ENCODE data around the gene SNX8. TPM values are rescaled to one million over a fixed set of nuclear protein-coding genes. Genes with fewer than 3 reads are reported as not detected.

SNX8 gene
- polyA plus RNA-seq, 2 of the 4 experiments (the other 2 are of a cell fraction), result 21.2 to 36.3 TPM

DNA sequence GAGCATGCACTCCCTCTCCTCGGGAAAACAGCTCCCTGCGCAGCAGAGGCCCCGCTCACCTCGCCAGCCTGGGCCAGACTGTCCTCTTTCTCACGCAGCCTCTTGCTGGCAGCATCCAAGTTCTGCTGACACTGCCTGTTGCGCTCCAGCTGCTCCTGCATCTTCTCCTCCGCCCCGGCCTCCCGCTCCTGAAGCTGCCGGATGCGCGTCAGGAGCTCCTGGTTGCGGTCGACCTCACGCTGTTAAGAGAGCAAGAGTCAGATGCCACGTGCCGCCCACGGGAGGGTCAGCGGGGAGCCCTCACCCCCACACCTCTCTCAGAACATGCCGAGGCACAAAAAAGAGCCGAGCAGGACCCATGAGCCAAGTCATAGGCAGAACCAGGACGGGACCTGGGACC, 91.7 kb downstream of the SNX8 start:
- FAIRE-seq (no peak), DNase-seq (ENCODE audit: low read depth in 1 of 2, low spot score in 1 of 2) (no peak), ATAC-seq (no peak)
- ChIA-PET CTCF (interaction anchor here (0.8 to 1.1 kb wide), 2 partner anchors 13 to 644 kb away, joined by 3 read pairs; no protein-coding TSS in a partner anchor), POLR2A (no interaction called here)
- Histone ChIP-seq H3K4me2 (no peak overlapping the region), H3K4me1 (0 out of 3 replicates have a peak, but pooled peaks cover 6% of the 10 kb centered on the region), H3K4me3 (no peak overlapping the region), H3K9me3 (no peaks in the 10 kb centered on the region), H3K27ac (no peak overlapping the region)
- WGBS (ENCODE audit: missing lambda C conversion rate), result 95% methylated on average over 14 of the region's 22 CpGs
- TF ChIP-seq ZC3H11A (IDR thresholded peaks at IDR 0.05) (no peak), HOXB5 (CRISPR knock-in tag; IDR thresholded peaks at IDR 0.05) (no peak), EHMT2 (IDR thresholded peaks at IDR 0.05; ENCODE audit: low read depth) (no peak), CHD2 (IDR thresholded peaks at IDR 0.05; ENCODE audit: low read length, partially characterized antibody) (no peak), RAD21 (conservative IDR thresholded peaks at IDR 0.05 in 1 of 2, IDR thresholded peaks at IDR 0.05 in 1 of 2) (no peak), MAZ (IDR thresholded peaks at IDR 0.05; ENCODE audit: borderline replicate concordance, low read depth, low read length) (no peak), HOXA7 (CRISPR knock-in tag; IDR thresholded peaks at IDR 0.05) (no peak), POLR2AphosphoS2 (conservative IDR thresholded peaks at IDR 0.05; ENCODE audit: low read length) (no peak), JUNB (IDR thresholded peaks at IDR 0.05) (no peak), MAX (IDR thresholded peaks at IDR 0.05) (no peak), HDAC2 (IDR thresholded peaks at IDR 0.05) (no peak), JUN (IDR thresholded peaks at IDR 0.05) (no peak), NFE2L2 (conservative IDR thresholded peaks at IDR 0.05; ENCODE audit: low read length) (no peak), TFCP2L1 (CRISPR knock-in tag; IDR thresholded peaks at IDR 0.05) (no peak), EP300 (IDR thresholded peaks at IDR 0.05) (no peak), BHLHE40 (IDR thresholded peaks at IDR 0.05; ENCODE audit: low read depth, low read length) (no peak), TP53 (CRISPR knock-in tag; IDR thresholded peaks at IDR 0.05) (no peak)
- TF ChIP-seq, protein P1, sequence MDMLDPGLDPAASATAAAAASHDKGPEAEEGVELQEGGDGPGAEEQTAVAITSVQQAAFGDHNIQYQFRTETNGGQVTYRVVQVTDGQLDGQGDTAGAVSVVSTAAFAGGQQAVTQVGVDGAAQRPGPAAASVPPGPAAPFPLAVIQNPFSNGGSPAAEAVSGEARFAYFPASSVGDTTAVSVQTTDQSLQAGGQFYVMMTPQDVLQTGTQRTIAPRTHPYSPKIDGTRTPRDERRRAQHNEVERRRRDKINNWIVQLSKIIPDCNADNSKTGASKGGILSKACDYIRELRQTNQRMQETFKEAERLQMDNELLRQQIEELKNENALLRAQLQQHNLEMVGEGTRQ (IDR thresholded peaks at IDR 0.05), result no peak
- TF ChIP-seq, protein P2, sequence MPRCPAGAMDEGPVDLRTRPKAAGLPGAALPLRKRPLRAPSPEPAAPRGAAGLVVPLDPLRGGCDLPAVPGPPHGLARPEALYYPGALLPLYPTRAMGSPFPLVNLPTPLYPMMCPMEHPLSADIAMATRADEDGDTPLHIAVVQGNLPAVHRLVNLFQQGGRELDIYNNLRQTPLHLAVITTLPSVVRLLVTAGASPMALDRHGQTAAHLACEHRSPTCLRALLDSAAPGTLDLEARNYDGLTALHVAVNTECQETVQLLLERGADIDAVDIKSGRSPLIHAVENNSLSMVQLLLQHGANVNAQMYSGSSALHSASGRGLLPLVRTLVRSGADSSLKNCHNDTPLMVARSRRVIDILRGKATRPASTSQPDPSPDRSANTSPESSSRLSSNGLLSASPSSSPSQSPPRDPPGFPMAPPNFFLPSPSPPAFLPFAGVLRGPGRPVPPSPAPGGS (IDR thresholded peaks at IDR 0.05), result no peak

- 90% methylated on average over 17 of the region's 17 CpGs for WGBS (ENCODE audit: missing lambda C conversion rate)
- no peak overlapping the region for H3K4me3 ChIP-seq
- ATAC-seq (no peak), FAIRE-seq (no peak), DNase-seq (ENCODE audit: low read depth in 1 of 2, low spot score in 1 of 2) (no peak)
- H3K27ac ChIP-seq, result no peak overlapping the region
- no peaks in the 10 kb centered on the region for H3K9me3 ChIP-seq
- TF ChIP-seq, protein P1 (IDR thresholded peaks at IDR 0.05), result no peak
- TF ChIP-seq EP300 (IDR thresholded peaks at IDR 0.05) (no peak), HDAC2 (IDR thresholded peaks at IDR 0.05) (no peak), JUN (IDR thresholded peaks at IDR 0.05) (no peak), HEYL (CRISPR knock-in tag; IDR thresholded peaks at IDR 0.05) (no peak), REST (IDR thresholded peaks at IDR 0.05) (no peak), FOSL2 (IDR thresholded peaks at IDR 0.05) (no peak), FOSL2 (CRISPR knock-in tag; IDR thresholded peaks at IDR 0.05) (no peak), KDM1A (IDR thresholded peaks at IDR 0.05; ENCODE audit: low read depth) (no peak), BHLHE40 (IDR thresholded peaks at IDR 0.05; ENCODE audit: low read depth, low read length) (no peak), RARB (CRISPR knock-in tag; IDR thresholded peaks at IDR 0.05) (no peak), ZNF302 (CRISPR knock-in tag; IDR thresholded peaks at IDR 0.05) (no peak)
- POLR2A ChIA-PET, result no interaction called here
- CTCF ChIA-PET, result no interaction called here
- 0 out of 3 replicates have a peak, but pooled peaks cover 6% of the 10 kb centered on the region for H3K4me1 ChIP-seq
- no peak overlapping the region for H3K4me2 ChIP-seq
Measured at GRCh38 chr7:2220954-2221353, 93.3 kb downstream of the SNX8 start.

All from A549 (cell line).